K562 (cell line): ENCODE measurements around the gene CRNKL1. TPM values are rescaled to one million over a fixed set of nuclear protein-coding genes. Genes with fewer than 3 reads are reported as not detected.

Source experiments
- ATAC-seq: fragments of 200-7000 bp; cut with Tn5 transposase; 3 replicates; pipeline ENCODE4 v1.9.1; 2020; ENCODE audit warnings: moderate library complexity
- BruUV-seq: library from RNA; stranded (reverse); fragments of 400-500 nt; replicated peaks from 2 replicates; lab custom pipeline; 2021; lab: Mats Ljungman, UMichigan
- CTCF ChIA-PET: fragments of 300-600 bp; formaldehyde crosslinking; extraction: SDS; loops from one replicate; lab custom pipeline; 2021; ENCODE audit warnings: low intra/inter-chr PET ratio; lab: Yijun Ruan, JAX
- POLR2A ChIA-PET: fragments of 300-600, 350-650 bp; sonication (Branson Sonifier 250); formaldehyde crosslinking; extraction: SDS; loops from one replicate; lab custom pipeline; 2021; ENCODE audit warnings: antibody characterized with exemption, inconsistent platforms; lab: Yijun Ruan, JAX
- DNase-seq, 4 experiments: peaks; one replicate each; pipeline versions ENCODE4 v3.0.0 to v3.0.0-alpha.2; 2011 to 2018; ENCODE audit warnings: low spot score in 3 of 4, mixed read lengths in 3 of 4; ENCODE audit errors: extremely low read depth in 1 of 4
- FAIRE-seq: peaks from 2 replicates; lab custom pipeline; 2011; peaks lifted over from hg19 to GRCh38; lab: Jason Lieb, UNC
- H2AFZ ChIP-seq: 2 replicates; pipeline ENCODE4 v1.6.0; 2011; ENCODE audit warnings: low read depth, low read length, control low read depth, inconsistent platforms
- H3K27ac ChIP-seq: fragments of 200-600 bp; 3 replicates; pipeline ENCODE4 v1.8.0; 2011; ENCODE audit warnings: low read depth, mild to moderate bottlenecking, control low read depth, inconsistent platforms, low read length, moderate library complexity, mixed read lengths; ENCODE audit errors: extremely low read depth
- H3K27me3 ChIP-seq, 2 experiments: fragments of 300-600 bp in 1 of 2; 2 replicates in 1 of 2; 3 replicates in 1 of 2; pipeline versions ENCODE4 v1.6.0 to v1.8.0; 2011; ENCODE audit warnings: inconsistent platforms in 2 of 2, low read length in 2 of 2, mild to moderate bottlenecking in 1 of 2, mixed read lengths in 1 of 2, moderate library complexity in 1 of 2; ENCODE audit not compliant: control insufficient read depth in 2 of 2, insufficient read depth in 2 of 2
- H3K36me3 ChIP-seq: fragments of 300-600 bp; 3 replicates; pipeline ENCODE4 v1.8.0; 2011; ENCODE audit warnings: mild to moderate bottlenecking, low read length, inconsistent platforms; ENCODE audit not compliant: control insufficient read depth, insufficient read depth
- H3K4me1 ChIP-seq, 2 experiments: fragments of 200-600 bp in 1 of 2; replicated peaks in 1 of 2; 2 replicates in 1 of 2; 3 replicates in 1 of 2; pipeline versions ENCODE4 v1.5.1 to v1.8.0; 2011; ENCODE audit warnings: inconsistent platforms in 2 of 2, low read length in 2 of 2, mild to moderate bottlenecking in 1 of 2, mixed read lengths in 1 of 2, moderate library complexity in 1 of 2; ENCODE audit not compliant: control insufficient read depth in 2 of 2, insufficient read depth in 2 of 2
- H3K4me2 ChIP-seq: 2 replicates; pipeline ENCODE4 v1.6.1; 2011; ENCODE audit warnings: low read length, control low read depth, inconsistent platforms, mixed read lengths; ENCODE audit not compliant: insufficient read depth
- H3K4me3 ChIP-seq: fragments of 200-600 bp; sonication (generic), shearing (Covaris generic); 2 replicates; pipeline ENCODE4 v1.5.1; 2016; ENCODE audit warnings: control low read depth, inconsistent platforms
- H3K79me2 ChIP-seq: fragments of 200-600 bp; 3 replicates; pipeline ENCODE4 v1.8.0; 2011; ENCODE audit warnings: low read length, inconsistent platforms; ENCODE audit not compliant: control insufficient read depth, insufficient read depth
- H3K9ac ChIP-seq, 2 experiments: 2 replicates each; pipeline versions ENCODE4 v1.6.0 to v1.6.1; 2011; ENCODE audit warnings: low read depth in 2 of 2, low read length in 2 of 2, control low read depth in 1 of 2, inconsistent platforms in 1 of 2, mild to moderate bottlenecking in 1 of 2, mixed read lengths in 1 of 2; ENCODE audit not compliant: insufficient read depth in 1 of 2
- H3K9me1 ChIP-seq: one replicate; pipeline ENCODE4 v1.6.0; 2011; ENCODE audit warnings: inconsistent platforms, mild to moderate bottlenecking, low read length, moderate library complexity; ENCODE audit not compliant: control insufficient read depth, insufficient read depth
- H3K9me3 ChIP-seq: replicated peaks from 2 replicates; pipeline ENCODE4 v1.5.1; 2011; ENCODE audit warnings: low read depth, low read length, inconsistent platforms; ENCODE audit not compliant: control insufficient read depth, insufficient read depth
- H4K20me1 ChIP-seq: replicated peaks from 2 replicates; pipeline ENCODE4 v1.6.1; 2011; ENCODE audit warnings: low read length, inconsistent platforms, mixed read lengths; ENCODE audit not compliant: control insufficient read depth, insufficient read depth
- FOXA1 ChIP-seq: fragments of 450-650 bp; IDR thresholded peaks from 2 replicates; pipeline ENCODE4 v1.6.1; 2016; ENCODE audit warnings: mild to moderate bottlenecking, borderline replicate concordance
- KDM1A ChIP-seq, 2 experiments: fragments of 450-650 bp; IDR thresholded peaks; 2 replicates each; pipeline ENCODE4 v1.6.1; 2016; ENCODE audit warnings: mild to moderate bottlenecking in 2 of 2
- MBD2 ChIP-seq: sonication (generic); IDR thresholded peaks from 2 replicates; pipeline ENCODE4 v1.6.1; 2016; ENCODE audit warnings: low read depth, borderline replicate concordance
- NR1H2 ChIP-seq: sonication (generic); formaldehyde crosslinking; IDR thresholded peaks from 2 replicates; pipeline ENCODE4 v1.4.0; 2020; ENCODE audit warnings: mild to moderate bottlenecking, missing genetic modification reagents
- SPI1 ChIP-seq: IDR thresholded peaks from 2 replicates; pipeline ENCODE4 v1.6.1; 2011; ENCODE audit warnings: low read depth, low read length, control low read depth, borderline replicate concordance
- ZFP36 ChIP-seq: fragments of 150-350 bp; IDR thresholded peaks from 2 replicates; pipeline ENCODE4 v1.6.1; 2018; ENCODE audit warnings: low read length, low read depth; ENCODE audit not compliant: partially characterized antibody
- WGBS: fragments of 100-300 bp; shearing (Covaris generic); methylation state at CpG from one replicate; pipeline ENCODE4 v1.1.6; 2016; ENCODE audit warnings: low coverage, mixed read lengths; ENCODE audit not compliant: insufficient coverage; ENCODE audit errors: missing lambda C conversion rate; 5-methylcytosine and 5-hydroxymethylcytosine counted together
- in situ Hi-C: fragments of 300-500 bp; cut with MboI; formaldehyde crosslinking; loops from 4 replicates; pipeline ENCODE4 v1.15.0; 2018; ENCODE audit warnings: inconsistent platforms, mixed read lengths
- intact Hi-C: fragments of 100-400 bp; cut with micrococcal nuclease; formaldehyde crosslinking; loops from 2 replicates; pipeline ENCODE4 v1.14.2; 2022
- polyA plus RNA-seq, 8 experiments: library from polyadenylated mRNA; depleted of rRNA in 4 of 8; stranded (reverse) in 5 of 8; unstranded in 3 of 8; fragments of >200 nt; fragmentation: Nextera tagmentation in 2 of 8; fragmentation: Illumina TruSeq in 1 of 8; extraction: Ambion mirVana in 2 of 8; extraction: Trizol in 1 of 8; gene quantifications; 2 replicates each; pipeline versions ENCODE4 v1.2.1 to v1.2.3, GENCODE V29; 2011 to 2014; ENCODE audit warnings: inconsistent platforms in 1 of 8, missing spikeins in 1 of 8
- total RNA-seq, 7 experiments: library from RNA; depleted of rRNA in 6 of 7; stranded (reverse); fragments of >200 nt in 6 of 7; fragmentation: Illumina TruSeq in 2 of 7; extraction: Trizol in 2 of 7; gene quantifications; 2 replicates each; pipeline versions ENCODE4 v1.2.1 to v1.2.3, GENCODE V29; 2011 to 2021; ENCODE audit warnings: low replicate concordance in 1 of 7
- TF ChIP-seq, protein P1 (sequence below): fragments of 200-800 bp; sonication (Bioruptor generic); IDR thresholded peaks from 2 replicates; pipeline ENCODE4 v1.6.1; 2016; ENCODE audit warnings: missing genetic modification characterization, missing compliant biosample characterization
- TF ChIP-seq, protein P2 (sequence below): IDR thresholded peaks from 2 replicates; pipeline ENCODE4 v1.6.1; 2016; ENCODE audit warnings: missing genetic modification characterization, missing compliant biosample characterization

Gene CRNKL1
- total and polyA plus RNA-seq, 9 of the 15 experiments (the other 6 are each of a cell fraction or from before 2014, with no cell fraction given): 8.1 to 17.0 (median 11.7) TPM

DNA sequence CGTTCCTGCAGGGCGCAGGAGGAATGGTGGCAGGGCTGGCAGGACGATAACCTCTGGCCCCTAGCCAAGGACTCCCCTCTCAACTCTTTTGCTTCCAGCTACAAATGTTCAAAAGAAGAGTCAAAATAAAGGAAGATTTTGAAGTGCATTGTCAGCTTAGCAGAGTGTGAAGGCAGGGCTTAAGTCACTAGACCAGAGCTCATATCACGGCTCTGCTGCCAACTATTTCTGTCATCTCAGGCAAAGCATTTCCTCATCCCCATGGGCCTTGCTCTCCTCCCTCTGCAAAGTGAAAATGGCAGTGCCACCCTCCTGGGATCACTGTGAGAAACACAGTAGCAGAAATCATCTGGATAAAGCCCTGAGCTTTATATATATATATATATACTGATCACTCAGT is 36.8 kb upstream of the CRNKL1 start (continued):
- TF ChIP-seq NR1H2 (CRISPR knock-in tag) (no peak), KDM1A (IDR thresholded peaks at IDR 0.05) (no peak), ZFP36 (no peak), SPI1 (no peak), FOXA1 (no peak)
- TF ChIP-seq, protein P1, sequence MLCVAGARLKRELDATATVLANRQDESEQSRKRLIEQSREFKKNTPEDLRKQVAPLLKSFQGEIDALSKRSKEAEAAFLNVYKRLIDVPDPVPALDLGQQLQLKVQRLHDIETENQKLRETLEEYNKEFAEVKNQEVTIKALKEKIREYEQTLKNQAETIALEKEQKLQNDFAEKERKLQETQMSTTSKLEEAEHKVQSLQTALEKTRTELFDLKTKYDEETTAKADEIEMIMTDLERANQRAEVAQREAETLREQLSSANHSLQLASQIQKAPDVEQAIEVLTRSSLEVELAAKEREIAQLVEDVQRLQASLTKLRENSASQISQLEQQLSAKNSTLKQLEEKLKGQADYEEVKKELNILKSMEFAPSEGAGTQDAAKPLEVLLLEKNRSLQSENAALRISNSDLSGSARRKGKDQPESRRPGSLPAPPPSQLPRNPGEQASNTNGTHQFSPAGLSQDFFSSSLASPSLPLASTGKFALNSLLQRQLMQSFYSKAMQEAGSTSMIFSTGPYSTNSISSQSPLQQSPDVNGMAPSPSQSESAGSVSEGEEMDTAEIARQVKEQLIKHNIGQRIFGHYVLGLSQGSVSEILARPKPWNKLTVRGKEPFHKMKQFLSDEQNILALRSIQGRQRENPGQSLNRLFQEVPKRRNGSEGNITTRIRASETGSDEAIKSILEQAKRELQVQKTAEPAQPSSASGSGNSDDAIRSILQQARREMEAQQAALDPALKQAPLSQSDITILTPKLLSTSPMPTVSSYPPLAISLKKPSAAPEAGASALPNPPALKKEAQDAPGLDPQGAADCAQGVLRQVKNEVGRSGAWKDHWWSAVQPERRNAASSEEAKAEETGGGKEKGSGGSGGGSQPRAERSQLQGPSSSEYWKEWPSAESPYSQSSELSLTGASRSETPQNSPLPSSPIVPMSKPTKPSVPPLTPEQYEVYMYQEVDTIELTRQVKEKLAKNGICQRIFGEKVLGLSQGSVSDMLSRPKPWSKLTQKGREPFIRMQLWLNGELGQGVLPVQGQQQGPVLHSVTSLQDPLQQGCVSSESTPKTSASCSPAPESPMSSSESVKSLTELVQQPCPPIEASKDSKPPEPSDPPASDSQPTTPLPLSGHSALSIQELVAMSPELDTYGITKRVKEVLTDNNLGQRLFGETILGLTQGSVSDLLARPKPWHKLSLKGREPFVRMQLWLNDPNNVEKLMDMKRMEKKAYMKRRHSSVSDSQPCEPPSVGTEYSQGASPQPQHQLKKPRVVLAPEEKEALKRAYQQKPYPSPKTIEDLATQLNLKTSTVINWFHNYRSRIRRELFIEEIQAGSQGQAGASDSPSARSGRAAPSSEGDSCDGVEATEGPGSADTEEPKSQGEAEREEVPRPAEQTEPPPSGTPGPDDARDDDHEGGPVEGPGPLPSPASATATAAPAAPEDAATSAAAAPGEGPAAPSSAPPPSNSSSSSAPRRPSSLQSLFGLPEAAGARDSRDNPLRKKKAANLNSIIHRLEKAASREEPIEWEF (CRISPR knock-in tag): no peak

DNA sequence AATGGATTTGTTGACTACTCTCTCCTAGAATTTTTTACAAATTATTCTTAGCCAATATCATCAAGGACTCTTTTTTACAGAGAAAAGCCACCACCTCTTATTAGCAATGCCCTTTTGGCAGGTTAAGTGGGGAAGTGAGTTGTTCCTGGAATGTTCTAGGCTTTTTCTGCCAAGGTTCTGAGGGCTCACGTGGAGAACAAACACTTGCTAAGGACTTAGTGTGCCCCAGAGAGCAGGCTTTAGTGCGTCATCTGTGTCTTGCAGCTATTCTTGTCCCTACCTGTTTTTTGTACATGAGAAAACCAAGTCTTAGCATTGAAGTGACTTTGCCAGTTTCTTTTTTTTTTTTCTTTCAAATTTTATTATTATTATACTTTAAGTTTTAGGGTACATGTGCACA is 33.5 kb upstream of the CRNKL1 start:
- H3K79me2 ChIP-seq: no peaks in the 10 kb centered on the region
- no peaks in the 10 kb centered on the region for H3K9me1 ChIP-seq
- H3K36me3 ChIP-seq: no peaks in the 10 kb centered on the region
- H2AFZ ChIP-seq: no peak overlapping the region
- BruUV-seq: no TSS peak
- intact Hi-C loops: loop anchor here (10.0 kb wide), 1 partner anchor 509 kb away; no protein-coding TSS in a partner anchor
- CTCF ChIA-PET: no interaction called here
- DNase-seq: no peak
- TF ChIP-seq, protein P2, sequence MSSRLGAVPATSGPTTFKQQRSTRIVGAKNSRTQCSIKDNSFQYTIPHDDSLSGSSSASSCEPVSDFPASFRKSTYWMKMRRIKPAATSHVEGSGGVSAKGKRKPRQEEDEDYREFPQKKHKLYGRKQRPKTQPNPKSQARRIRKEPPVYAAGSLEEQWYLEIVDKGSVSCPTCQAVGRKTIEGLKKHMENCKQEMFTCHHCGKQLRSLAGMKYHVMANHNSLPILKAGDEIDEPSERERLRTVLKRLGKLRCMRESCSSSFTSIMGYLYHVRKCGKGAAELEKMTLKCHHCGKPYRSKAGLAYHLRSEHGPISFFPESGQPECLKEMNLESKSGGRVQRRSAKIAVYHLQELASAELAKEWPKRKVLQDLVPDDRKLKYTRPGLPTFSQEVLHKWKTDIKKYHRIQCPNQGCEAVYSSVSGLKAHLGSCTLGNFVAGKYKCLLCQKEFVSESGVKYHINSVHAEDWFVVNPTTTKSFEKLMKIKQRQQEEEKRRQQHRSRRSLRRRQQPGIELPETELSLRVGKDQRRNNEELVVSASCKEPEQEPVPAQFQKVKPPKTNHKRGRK (tag): no peak
- no peak for TF ChIP-seq MBD2
- TF ChIP-seq, all 486 proteins: peak for 0
- no peaks in the 10 kb centered on the region for H3K9me3 ChIP-seq
- WGBS: 0% methylated on average over 2 of the region's 2 CpGs
- in situ Hi-C loops: loop anchor here (25.0 kb wide), 2 partner anchors 476 to 726 kb away; no protein-coding TSS in a partner anchor
- ATAC-seq: no peak
- H3K4me2 ChIP-seq: no peak overlapping the region
- no peak for FAIRE-seq
- POLR2A ChIA-PET: no interaction called here
- H3K4me1 ChIP-seq: no peaks in the 10 kb centered on the region
- no peaks in the 10 kb centered on the region for H3K27me3 ChIP-seq
- H3K4me3 ChIP-seq: no peak overlapping the region
- H4K20me1 ChIP-seq: no peaks in the 10 kb centered on the region
- no peak overlapping the region for H3K9ac ChIP-seq
- H3K27ac ChIP-seq: no peak overlapping the region
